ENCODE results near the gene FAM107B. TPM values are rescaled to one million over a fixed set of nuclear protein-coding genes. Genes with fewer than 3 reads are reported as not detected.

FAM107B gene
- total and polyA plus RNA-seq, 10 of the 15 experiments (the other 5 are each of a cell fraction or from before 2014, with no cell fraction given) = 22.9 to 162 (median 86.6) TPM

DNA sequence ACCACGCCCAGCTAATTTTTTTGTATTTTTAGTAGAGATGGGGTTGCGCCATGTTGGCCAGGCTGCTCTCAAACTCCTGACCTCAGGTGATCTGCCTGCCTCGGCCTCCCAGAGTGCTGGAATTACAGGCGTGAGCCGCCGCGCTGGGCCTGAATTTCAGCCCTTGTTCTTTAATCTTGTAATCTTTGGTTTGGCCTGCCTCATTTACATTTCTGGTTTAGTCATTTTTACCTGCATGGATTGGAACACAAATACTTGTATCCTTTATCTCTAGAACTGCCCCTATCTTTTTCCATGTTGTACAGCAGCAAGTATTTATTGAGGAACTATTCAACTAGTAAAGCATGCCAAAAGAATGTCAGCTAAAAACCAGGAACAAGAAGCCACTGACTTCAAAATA, 248.4 kb downstream of the FAM107B start (continued):
- TF ChIP-seq HSF1 (IDR thresholded peaks at IDR 0.05; ENCODE audit: low read depth, low read length) = no peak
- no peak for TF ChIP-seq POLR2A (IDR thresholded peaks at IDR 0.05; ENCODE audit: low read depth, low read length)
- TF ChIP-seq HCFC1 (IDR thresholded peaks at IDR 0.05; ENCODE audit: low read length) = no peak
- TF ChIP-seq PAX8 (IDR thresholded peaks at IDR 0.05) = no peak

DNA sequence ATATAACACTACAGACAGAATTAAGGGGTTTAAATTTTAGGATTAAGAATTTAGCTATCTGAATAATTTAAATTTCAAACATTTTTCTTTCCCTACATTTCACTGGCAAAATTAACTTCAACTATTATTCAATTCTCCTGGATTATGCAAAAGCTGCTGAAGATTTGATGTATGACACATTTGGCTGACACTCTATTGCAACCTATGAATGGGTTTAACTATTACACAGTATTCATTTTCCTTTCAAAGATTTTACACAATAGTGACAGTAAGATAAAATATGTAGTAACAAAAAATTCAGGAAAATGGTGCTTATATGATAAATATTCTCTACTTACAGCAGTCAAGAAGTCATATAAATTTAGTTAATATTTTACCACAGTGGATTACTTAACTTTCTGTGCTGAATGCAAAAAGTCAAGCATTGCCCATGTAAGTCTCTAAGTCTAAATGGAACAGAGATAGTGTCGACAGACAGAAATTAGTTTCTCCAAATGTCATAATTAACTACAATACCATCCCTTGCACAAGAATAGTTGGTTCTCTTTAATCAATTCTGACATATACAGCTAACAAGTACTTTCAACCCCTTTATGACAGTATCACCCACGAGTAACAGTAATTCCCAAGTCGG, 249.9 kb downstream of the FAM107B start:
- no peaks in the 10 kb centered on the region for H3K4me1 ChIP-seq (ENCODE audit: control insufficient read depth, insufficient read depth, low read length)
- H3K79me2 ChIP-seq (ENCODE audit: control insufficient read depth, insufficient read depth, low read length) = no peaks in the 10 kb centered on the region
- no peaks in the 10 kb centered on the region for H3K27me3 ChIP-seq (replicated peaks in 1 of 2; ENCODE audit: control insufficient read depth in 2 of 2, insufficient read depth in 2 of 2, low read length in 1 of 2)
- H3K36me3 ChIP-seq (ENCODE audit: control insufficient read depth in 2 of 2, insufficient read depth in 2 of 2, low read length in 1 of 2) = peaks cover 19 to 20% of the 10 kb centered on the region in 2 experiments
- CTCF ChIA-PET = interaction anchor here (1.0 to 1.5 kb wide), 3 partner anchors 11 to 312 kb away, joined by 3 to 5 read pairs (median 5); no protein-coding TSS in a partner anchor
- H4K20me1 ChIP-seq (ENCODE audit: control insufficient read depth, insufficient read depth) = no peaks in the 10 kb centered on the region
- WGBS (ENCODE audit: insufficient coverage, insufficient replicate concordance, low lambda C conversion rate, missing lambda C conversion rate) = 81% methylated on average over 3 of the region's 3 CpGs
- H3K4me2 ChIP-seq (ENCODE audit: control insufficient read depth, insufficient read depth) = no peak overlapping the region
- POLR2A ChIA-PET = interaction anchor here (1.4 kb wide), 1 partner anchor 13 kb away, joined by 3 read pairs; no protein-coding TSS in a partner anchor
- DNase-seq (ENCODE audit: low read depth, low spot score) = no peak
- no peak overlapping the region for H2AFZ ChIP-seq (ENCODE audit: control insufficient read depth, low read depth, low read length)
- BruUV-seq (replicated peaks) = no TSS peak
- SMC1A ChIA-PET (ENCODE audit: uncharacterized antibody, unreplicated experiment) = interaction anchor here (0.9 to 2.5 kb wide), 5 partner anchors 12 to 298 kb away, joined by 3 to 10 read pairs (median 4); no protein-coding TSS in a partner anchor
- intact Hi-C loops (cut with micrococcal nuclease; ENCODE audit: unreplicated experiment) (no loop called here), in situ Hi-C loops (cut with MboI) (no loop called here)
- H3K9ac ChIP-seq (ENCODE audit: control insufficient read depth, insufficient read depth, low read length) = no peak overlapping the region
- no peak for ATAC-seq
- FAIRE-seq = no peak
- H3K27ac ChIP-seq (ENCODE audit: control insufficient read depth, insufficient read depth) = no peak overlapping the region
- no peaks in the 10 kb centered on the region for H3K9me3 ChIP-seq (replicated peaks; ENCODE audit: control insufficient read depth, insufficient read depth, low read length)
- RAD21 ChIA-PET (ENCODE audit: unreplicated experiment) = no interaction called here
- H3K4me3 ChIP-seq = no peak overlapping the region
- TF ChIP-seq ZNF274 (IDR thresholded peaks at IDR 0.05; ENCODE audit: insufficient read depth, insufficient read length) (no peak), PRDM15 (CRISPR knock-in tag; IDR thresholded peaks at IDR 0.05) (no peak), CHD1 (IDR thresholded peaks at IDR 0.05; ENCODE audit: low read depth, low read length) (no peak), MEF2B (IDR thresholded peaks at IDR 0.05; ENCODE audit: partially characterized antibody, poor library complexity, severe bottlenecking) (no peak), RUNX3 (IDR thresholded peaks at IDR 0.05; ENCODE audit: low read length) (no peak), RBBP5 (conservative IDR thresholded peaks at IDR 0.05) (no peak), ATF2 (IDR thresholded peaks at IDR 0.05; ENCODE audit: low read length) (no peak)
- TF ChIP-seq, protein P1, sequence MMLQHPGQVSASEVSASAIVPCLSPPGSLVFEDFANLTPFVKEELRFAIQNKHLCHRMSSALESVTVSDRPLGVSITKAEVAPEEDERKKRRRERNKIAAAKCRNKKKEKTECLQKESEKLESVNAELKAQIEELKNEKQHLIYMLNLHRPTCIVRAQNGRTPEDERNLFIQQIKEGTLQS (IDR thresholded peaks at IDR 0.05; ENCODE audit: borderline replicate concordance, extremely low read depth, low read depth, low read length) = no peak
- TF ChIP-seq, protein P2, sequence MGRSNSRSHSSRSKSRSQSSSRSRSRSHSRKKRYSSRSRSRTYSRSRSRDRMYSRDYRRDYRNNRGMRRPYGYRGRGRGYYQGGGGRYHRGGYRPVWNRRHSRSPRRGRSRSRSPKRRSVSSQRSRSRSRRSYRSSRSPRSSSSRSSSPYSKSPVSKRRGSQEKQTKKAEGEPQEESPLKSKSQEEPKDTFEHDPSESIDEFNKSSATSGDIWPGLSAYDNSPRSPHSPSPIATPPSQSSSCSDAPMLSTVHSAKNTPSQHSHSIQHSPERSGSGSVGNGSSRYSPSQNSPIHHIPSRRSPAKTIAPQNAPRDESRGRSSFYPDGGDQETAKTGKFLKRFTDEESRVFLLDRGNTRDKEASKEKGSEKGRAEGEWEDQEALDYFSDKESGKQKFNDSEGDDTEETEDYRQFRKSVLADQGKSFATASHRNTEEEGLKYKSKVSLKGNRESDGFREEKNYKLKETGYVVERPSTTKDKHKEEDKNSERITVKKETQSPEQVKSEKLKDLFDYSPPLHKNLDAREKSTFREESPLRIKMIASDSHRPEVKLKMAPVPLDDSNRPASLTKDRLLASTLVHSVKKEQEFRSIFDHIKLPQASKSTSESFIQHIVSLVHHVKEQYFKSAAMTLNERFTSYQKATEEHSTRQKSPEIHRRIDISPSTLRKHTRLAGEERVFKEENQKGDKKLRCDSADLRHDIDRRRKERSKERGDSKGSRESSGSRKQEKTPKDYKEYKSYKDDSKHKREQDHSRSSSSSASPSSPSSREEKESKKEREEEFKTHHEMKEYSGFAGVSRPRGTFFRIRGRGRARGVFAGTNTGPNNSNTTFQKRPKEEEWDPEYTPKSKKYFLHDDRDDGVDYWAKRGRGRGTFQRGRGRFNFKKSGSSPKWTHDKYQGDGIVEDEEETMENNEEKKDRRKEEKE (IDR thresholded peaks at IDR 0.05) = no peak

Data from GM12878 (cell line).